ENCODE data around the gene ODC1.

ODC1 gene

GRCh38 chr2:10433947-10434885, 13.9 kb downstream of the ODC1 start:
- no peak for DNase-seq (ENCODE audit: low read depth)

GRCh38 chr2:10433264-10433946, 14.7 kb downstream of the ODC1 start:
- DNase-seq (ENCODE audit: low read depth) = no peak

GRCh38 chr2:10432311-10433181, 15.6 kb downstream of the ODC1 start:
- no peak for DNase-seq (ENCODE audit: low read depth)

DNA sequence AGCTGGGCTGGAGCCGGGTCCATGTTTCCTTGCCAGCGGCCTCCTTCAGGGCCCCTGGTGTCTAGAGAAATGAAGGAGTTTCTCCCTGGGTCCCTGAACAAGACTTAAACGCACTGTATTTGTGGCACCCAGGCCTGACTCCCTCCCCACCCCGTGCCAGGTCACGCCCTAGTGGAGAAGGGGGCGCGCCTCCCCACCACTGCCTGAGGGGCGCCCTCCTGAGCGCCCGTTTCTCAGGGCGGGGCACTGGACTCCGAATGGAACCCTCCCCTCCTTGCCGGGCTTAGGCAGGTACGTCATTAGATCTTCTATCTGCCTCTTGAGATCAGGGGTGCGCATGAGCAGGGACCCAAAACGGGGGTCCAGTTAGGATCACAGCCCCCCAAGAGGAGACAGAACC, 16.3 kb downstream of the ODC1 start:
- no peak for DNase-seq (ENCODE audit: low read depth)

GRCh38 chr2:10430886-10431622, 17.1 kb downstream of the ODC1 start:
- DNase-seq (ENCODE audit: low read depth) = no peak

DNA sequence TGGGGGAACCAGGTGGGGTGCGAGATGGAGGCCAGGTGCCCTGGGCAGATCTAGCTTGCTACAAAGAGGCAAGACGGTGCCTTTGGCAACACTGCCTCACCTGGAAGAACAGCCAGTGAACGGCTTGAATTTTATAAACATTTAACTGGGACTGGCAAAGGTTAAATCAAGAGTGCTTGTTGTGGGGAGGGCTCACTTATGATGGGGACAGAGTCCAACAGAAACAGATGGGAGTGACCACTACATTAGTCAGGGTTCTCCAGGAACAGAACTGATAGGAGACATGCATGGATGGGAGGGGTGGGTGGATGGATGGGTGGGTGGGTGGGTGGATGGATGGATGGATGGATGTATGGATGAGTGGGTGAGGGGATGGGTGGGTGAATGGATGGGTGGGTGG, 19.2 kb downstream of the ODC1 start:
- no peak for DNase-seq (ENCODE audit: low read depth)

DNA sequence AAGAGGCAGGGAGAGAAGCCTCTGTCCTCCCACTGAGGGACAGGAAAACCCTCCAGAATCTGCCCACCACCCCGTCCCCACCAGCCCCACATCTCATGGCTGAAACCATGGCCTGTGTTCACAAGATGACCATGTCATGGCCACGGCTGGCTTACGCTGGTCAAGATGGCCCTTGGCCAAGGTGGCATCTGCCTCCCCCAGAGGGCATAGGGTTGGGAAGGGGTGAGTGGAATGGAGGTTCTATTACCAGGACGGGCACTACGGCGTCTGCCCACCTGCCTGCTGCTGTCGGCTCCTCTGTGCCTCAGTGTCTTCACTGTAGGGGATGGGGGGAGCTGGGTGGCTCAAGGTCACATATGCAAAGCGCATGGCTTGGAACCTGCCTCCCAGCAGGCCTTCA, 19.8 kb downstream of the ODC1 start:
- no peak for DNase-seq (ENCODE audit: low read depth)

- DNase-seq (ENCODE audit: low read depth) = no peak
Measured at GRCh38 chr2:10427618-10427949, 20.5 kb downstream of the ODC1 start.

- no peak for DNase-seq (ENCODE audit: low read depth)
Measured at GRCh38 chr2:10426726-10427617, 21.2 kb downstream of the ODC1 start.

DNA sequence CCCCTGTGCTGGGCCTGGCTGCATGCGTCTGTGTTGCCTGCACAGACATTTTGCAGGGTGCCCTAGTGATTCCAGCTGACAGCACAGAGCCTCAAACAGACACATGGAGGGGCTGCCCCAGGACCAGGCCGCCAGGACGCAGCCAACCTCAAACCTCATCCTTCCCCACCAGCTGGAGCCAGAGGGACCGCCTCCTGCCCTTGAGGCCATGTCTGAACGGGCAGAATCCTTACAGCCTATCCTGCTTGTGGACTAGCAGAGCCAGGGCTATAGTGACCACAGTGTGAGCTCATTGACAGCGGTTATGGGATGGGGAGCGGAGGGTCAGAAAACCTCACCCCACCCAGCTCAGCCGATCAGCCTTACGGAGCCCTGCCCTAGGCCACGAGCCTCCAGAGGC, 22.4 kb downstream of the ODC1 start:
- DNase-seq (ENCODE audit: low read depth) = no peak

DNA sequence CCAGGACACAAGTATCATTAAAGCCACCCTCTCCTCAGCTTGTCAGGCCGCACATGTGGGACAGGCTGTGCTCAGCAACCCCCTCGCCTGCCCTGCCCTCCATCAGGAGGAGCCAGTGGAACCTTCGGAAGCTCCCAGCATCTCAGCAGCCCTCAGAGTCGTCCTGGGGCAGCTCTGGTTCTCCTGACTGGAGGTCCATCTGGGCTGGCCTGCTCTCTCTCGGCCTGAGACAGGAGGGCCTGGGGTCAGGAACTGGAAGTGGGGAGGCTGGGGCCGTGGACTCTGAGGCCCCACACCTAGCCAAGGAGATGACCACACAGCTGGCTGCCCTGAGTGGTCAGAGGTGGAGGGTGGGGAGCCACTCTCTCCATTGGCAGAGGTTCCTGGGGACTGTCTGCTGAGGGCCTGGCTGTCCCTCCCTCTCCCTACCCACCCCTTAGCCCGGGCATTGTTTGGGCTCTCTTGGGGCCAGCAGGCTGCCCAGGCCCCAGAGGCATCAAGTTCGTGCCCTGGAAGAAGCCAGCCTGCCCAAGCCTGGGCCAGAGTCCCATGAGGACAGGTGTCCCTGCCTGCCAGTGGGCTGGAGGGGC, 23.1 kb downstream of the ODC1 start:
- no peak for DNase-seq (ENCODE audit: low read depth)

DNA sequence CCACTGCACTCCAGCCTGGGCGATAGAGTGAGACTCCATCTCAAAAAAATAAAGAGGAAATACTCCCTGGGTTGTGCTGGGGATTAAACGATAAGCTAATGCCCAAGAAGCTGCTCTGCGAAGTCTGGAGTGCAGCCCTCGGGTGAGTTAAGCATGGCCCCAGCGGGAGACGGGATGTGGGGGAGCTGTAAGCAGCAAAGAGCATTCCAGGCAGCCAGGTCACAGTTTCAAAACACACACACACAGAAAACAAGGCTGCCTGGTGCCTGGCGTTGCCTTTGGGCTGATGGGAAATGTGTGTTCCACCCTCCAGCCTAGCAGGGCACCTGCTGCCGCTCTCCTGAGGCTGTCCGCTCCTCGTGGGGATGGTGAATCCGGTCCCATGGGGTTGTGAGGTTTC, 24.1 kb downstream of the ODC1 start:
- no peak for DNase-seq (ENCODE audit: low read depth)

- DNase-seq (ENCODE audit: low read depth) = no peak
Measured at GRCh38 chr2:10423400-10423774, 24.7 kb downstream of the ODC1 start.

DNA sequence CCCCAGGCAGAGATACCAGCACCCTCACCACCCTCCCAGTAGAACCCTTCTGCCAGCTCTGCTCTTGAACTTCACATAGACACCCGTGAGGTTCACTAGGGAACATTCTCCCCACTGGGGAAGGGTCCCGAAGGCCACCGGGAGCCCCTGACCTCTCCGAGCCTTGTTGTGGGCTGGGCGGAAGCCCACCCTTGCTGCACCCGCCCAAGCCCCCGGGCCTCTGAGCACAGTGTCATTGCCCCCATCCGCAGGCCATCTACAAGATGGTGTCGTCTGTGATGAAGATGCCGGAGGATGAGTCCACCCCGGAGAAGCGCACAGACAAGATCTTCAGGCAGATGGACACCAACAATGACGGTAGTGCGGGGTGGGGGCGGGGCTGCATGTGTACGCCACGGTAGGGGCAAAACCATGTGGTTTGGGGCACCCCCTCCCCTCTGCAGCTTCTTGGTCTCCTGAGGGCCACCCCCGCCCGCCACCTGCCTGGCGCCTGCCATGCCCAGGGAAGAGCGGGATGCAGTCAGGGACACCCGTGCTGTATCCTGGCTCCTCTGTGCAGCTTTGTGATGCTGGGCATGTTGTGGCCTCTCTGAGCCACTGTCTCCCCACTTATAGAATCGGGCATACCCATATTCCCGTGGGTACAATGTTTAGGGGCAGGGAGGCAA, 25.3 kb downstream of the ODC1 start:
- no peak for DNase-seq (ENCODE audit: low read depth)

DNA sequence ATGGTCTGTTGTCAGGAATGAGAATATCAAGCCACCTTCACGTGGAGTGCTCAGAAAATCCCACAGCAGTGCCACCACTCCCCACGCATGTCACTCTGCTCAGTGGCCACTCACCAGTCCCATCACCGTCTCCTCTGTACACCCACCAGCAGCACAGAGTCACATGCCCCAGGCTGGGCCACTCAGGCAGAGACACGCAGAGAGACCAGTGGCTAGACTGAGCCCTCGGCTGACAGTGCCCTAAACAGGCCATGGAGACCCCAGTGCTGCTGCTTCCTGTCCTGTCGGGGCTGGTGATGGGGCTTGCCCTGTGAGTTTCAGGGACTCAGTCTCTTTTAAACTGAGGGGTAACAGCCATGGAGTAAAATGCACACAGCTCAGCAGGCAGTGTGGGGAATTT, 25.9 kb downstream of the ODC1 start:
- no peak for DNase-seq (ENCODE audit: low read depth)

DNA sequence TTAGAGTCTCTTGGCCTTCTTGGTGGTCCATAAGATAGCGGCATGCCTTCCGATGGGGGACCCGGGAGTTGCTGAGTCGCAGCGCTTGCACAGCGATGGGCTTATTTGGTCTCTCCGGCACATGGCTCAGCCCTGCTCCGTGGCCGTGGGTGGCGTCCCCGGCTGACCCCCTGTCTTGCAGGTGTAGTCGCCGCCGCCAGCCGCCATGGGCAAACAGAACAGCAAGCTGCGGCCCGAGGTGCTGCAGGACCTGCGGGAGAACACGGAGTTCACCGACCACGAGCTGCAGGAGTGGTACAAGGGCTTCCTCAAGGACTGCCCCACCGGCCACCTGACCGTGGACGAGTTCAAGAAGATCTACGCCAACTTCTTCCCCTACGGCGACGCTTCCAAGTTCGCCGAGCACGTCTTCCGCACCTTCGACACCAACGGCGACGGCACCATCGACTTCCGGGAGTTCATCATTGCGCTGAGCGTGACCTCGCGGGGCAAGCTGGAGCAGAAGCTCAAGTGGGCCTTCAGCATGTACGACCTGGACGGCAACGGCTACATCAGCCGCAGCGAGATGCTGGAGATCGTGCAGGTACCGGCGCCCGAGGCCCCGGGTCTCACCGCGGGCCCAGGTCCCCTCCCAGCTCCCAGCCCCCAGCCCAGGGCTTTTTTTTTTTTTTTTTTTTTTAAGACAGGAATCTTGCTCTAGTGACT, 28.4 kb downstream of the ODC1 start:
- DNase-seq (ENCODE audit: low read depth) = no peak

GRCh38 chr2:10417551-10418335, 30.4 kb downstream of the ODC1 start:
- DNase-seq (ENCODE audit: low read depth) = no peak

DNA sequence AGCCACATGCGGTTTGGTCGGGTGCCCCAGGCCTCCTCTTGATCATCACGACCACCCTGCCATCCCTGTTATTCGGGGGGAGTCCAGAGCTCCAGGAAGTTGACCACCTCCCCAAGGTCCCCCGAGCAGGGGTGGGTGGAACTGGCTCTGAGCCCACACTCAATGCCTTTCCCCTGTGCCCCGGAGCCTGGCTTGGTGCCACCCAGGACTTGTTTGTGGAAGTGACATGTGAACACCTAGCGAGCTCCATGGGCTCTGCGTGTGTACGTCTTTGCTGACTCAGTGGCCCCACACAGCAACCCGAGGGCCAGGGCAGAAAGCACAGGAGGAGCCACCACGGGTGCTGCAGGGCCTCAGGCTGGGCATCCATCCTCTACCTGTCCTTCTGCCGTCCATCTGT, 32.5 kb downstream of the ODC1 start:
- DNase-seq (ENCODE audit: low read depth) = no peak

DNA sequence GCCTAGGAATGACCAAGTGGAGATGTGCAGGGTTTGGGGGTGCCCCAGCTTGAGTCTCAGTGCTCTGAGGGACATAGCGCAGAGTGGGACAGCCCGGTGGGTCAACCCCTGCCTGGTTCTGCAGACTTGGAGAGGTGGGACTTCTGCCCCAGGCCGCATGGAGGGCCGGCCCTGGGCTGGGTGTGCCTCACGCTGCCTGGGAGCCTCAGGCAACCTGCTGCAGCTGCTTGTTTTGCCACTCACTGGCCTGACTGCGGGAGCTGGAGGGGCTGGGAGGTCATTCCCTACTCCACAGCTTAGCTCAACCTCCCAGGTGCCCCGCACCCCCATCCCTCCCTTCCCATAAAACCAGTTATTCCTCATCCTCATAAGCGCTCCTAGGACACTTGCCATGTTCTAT, 33.1 kb downstream of the ODC1 start:
- DNase-seq (ENCODE audit: low read depth) = no peak
